HG02852 (cell line): Measurements from ENCODE around the gene BDP1.
A peak's percentile ranks its signal among the peaks of the same experiment; 100 is the strongest.
"Not testable (repeated sequence)": the region's sequence is repeated elsewhere in the genome, so short reads cannot be mapped to it uniquely, and the experiment has no call there.

ENCODE experiments used
- ATAC-seq: cut with Tn5 transposase; IDR thresholded peaks from one replicate; pipeline ENCODE4 v1.9.1; 2021; ENCODE audit warnings: mild to moderate bottlenecking, moderate library complexity; ENCODE audit not compliant: unreplicated experiment

BDP1 gene

DNA sequence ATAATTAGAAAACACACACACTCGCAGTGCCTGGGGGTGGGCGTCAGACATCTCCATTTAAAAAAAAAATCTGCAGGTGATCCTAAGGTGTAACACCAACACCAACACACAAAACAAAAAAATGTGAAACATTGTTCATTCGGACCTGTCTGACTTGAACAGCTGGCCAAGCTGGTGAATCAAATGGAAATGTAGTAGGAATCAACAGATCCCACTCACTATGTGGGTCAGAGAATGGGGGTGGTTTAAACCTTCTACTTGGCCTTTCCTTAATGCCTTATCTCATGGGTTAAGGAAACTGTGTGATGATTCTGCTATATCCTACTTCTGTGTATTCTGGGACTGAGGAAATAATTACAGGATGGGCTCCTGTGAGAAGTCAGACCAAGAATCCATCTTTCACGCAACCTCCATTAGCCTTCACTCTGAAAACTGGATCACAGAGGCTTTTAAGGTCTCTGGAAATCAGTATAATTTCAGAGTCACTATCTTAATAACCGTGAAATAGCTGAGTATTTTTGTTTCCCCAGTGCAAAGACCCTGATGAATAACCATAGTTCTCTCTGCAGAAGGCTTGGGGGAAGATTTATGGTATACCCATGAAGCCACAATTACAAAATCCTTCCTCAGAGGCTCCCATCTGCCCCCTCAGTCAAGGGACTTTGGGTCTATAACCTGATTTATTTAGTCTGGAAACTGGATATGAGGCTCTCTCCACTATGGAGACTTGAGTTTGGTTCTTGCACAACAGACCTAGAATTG, 114.5 kb downstream of the BDP1 start:
- no peak for ATAC-seq

DNA sequence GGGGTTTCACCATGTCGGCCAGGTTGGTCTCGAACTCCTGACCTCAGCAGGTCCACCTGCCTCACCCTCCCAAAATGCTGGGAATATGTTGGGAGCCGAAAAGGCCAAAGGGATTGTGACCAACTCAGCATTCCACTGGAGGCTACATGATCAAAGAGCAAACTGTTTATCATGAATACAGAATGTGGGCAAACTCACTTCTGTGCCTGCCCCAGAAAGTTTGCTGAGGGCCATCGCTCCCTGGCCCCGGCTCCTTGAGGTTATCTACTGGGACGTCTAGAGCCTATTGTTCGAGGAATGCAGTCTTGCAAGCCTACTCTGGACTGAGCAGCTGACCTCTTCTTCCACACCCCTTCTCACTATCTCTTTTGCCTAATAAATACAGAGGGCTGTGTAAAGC, 116.4 kb downstream of the BDP1 start:
- not testable (repeated sequence) for ATAC-seq

DNA sequence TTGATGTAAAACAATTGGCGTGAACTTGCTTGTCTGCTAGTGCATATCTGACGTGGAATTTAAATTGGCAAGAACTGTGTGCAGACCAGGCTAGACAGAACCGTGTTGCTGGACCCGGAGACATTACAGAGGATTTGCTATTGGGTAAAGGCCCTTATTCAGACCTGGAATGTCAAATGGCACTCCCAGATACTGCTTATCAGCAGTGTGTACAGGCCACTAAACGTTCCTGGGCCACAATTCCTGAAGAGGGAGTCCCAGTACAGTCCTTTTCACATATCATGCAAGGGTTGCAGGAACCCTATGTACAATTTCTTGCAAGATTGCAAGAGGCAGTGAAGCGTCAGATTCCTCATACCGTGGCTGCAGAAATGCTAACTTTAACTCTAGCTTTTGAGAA, 118.1 kb downstream of the BDP1 start:
- ATAC-seq = no peak

DNA sequence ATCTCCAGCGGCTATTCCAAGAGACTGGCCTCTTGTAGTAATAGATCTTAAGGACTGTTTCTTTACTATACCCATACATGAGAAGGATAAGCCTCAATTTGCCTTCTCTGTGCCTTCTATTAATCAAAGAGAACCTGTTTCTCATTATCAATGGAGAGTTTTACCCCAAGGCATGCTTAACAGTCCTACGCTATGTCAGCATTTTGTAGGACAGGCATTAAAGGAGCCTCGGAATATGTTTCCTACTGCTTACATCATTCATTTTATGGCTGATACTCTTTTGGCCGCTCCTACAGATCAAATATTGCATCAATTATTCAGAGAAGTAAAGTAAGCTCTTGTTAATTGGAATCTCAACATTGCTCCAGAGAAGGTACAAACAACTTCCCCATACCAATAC, 120.1 kb downstream of the BDP1 start:
- ATAC-seq = not testable (repeated sequence)

DNA sequence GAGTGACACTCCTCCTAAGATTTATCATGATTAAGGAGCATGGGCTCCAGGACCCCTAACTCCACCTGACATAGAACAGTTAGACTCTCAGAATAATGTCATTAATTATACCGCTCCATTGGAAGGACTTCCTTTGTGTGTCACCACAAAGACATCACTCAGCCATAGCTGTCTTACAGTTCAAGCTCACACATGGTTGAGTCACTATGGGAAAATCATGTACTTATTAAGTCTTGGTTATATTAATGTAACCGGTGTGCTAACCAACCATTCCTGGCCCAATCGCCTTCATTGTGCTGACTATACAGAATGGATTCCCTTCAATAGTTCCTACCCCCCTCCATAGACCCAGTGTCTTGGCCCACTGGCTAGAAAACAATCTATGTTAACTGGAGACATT, 120.8 kb downstream of the BDP1 start:
- ATAC-seq = no peak

DNA sequence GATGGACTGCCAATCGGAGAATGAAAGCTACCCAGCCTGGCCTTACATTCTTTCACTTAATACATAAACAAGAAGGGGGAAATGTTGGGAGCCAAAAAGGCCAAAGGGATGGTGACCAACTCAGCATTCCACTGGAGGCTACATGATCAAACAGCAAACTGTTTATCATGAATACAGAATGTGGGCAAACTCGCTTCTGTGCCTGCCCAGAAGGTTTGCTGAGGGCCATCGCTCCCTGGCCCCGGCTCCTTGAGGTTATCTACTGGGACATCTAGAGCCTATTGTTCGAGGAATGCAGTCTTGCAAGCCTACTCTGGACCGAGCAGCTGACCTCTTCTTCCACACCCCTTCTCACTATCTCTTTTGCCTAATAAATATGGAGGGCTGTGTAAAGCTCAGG, 122.4 kb downstream of the BDP1 start:
- not testable (repeated sequence) for ATAC-seq

DNA sequence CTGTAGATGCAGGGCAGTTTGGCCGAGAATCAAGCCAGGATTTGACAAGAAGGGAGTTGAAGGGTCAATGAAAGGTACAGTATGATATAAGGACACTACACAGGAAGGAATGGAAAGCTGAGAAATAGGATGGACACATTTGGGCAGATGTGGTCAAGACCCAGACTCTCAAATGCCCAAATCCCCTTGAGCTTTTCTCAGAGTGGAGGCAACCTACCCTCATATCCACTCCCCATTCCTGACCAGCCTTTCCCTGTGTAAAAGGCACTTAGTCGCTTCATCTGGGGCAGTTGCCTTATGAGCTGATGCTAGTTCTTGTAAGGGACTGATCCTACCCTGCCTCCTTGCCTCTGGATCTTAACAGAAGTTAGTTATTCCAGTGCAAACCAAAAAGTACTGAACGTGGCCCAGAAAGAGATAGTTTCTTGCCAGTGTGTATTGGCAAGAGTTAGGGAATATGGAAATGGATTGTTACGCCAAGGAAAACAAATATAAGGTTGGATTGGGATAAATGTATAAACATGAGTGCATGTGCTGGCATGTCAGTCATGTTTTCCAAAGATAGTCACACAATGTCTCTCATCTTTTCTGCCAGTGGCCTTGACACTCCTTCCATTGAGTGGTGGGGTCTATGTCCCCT, 127.6 kb downstream of the BDP1 start:
- no peak for ATAC-seq

DNA sequence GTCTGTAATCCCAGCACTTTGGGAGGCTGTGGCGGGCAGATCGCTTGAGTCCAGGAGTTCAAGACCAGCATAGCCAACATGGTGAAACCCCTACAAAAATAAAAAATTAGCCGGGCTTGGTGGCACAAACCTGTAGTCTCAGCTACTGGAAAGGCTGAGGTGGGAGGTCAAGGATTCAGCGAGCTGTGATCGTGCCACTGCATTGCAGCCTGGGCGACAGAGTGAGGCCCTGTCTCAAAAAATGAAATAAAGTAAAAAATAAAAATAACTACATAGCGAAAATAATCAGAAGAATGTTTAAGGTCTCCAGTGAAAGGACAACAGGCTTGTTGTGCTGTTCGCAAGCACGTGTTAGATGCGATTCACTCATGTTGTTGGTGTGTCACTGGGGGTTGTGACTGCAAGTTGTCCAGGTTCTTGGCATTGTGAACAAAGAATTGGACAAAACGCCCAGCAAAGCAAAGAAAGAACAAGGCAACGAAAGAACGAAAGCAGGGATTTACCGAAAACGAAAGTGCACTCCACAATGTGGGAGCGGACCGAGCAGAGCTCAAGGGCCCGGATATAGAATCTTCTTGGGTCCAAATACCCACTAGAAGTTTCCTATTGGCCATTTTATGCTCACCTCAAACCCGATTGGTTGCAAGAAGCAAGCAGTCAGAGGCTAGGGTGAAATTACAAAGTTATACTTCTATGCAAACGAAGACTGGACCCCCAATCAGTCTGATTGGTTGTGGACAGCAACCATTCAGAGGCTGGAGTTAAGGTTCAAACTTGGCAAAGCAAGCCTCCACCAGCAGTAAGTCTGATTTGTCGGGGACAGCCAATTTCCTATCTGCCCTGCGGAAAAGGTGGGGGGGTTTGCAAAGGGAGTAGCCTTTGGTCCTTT, 130.8 kb downstream of the BDP1 start:
- peak; percentile 0 for ATAC-seq

DNA sequence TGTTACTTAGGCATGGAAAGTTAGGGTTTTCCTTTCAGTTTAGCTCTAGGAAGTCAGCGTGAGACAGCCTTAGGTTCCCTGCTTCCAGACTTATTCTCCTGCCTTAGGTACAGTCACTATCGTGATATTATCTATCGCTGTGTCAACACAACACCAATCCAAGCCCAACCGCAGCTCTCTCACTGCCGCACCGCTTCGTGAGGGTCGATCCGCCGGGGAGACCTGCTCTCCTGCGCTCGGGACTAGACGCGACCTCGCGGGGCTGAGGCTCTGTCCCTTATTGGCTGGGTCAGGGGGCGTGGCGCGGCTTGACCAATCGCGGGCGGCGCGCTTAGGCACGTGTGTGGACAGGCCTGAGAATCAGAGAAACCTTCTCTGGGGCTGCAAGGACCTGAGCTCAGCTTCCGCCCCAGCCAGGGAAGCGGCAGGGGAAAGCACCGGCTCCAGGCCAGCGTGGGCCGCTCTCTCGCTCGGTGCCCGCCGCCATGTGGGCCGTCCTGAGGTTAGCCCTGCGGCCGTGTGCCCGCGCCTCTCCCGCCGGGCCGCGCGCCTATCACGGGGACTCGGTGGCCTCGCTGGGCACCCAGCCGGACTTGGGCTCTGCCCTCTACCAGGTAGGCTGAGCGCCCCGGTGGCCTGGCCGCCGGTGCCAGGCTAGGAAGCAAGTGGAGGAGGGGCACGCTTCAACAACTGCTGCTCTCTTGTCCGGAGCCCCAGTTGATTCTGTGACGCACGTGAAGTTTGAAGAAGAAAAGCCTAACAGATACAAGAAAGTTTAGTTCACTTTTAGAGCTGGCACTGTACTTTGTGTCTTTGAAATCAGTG, 131.7 kb downstream of the BDP1 start, which contains the start of gene MCCC2:
Gene MCCC2, plus strand, starts transcription at position 400 of the 825 bp plus-strand sequence. Its CDS starts 86 bp downstream, at position 486.
- peak; percentile 99 for ATAC-seq

DNA sequence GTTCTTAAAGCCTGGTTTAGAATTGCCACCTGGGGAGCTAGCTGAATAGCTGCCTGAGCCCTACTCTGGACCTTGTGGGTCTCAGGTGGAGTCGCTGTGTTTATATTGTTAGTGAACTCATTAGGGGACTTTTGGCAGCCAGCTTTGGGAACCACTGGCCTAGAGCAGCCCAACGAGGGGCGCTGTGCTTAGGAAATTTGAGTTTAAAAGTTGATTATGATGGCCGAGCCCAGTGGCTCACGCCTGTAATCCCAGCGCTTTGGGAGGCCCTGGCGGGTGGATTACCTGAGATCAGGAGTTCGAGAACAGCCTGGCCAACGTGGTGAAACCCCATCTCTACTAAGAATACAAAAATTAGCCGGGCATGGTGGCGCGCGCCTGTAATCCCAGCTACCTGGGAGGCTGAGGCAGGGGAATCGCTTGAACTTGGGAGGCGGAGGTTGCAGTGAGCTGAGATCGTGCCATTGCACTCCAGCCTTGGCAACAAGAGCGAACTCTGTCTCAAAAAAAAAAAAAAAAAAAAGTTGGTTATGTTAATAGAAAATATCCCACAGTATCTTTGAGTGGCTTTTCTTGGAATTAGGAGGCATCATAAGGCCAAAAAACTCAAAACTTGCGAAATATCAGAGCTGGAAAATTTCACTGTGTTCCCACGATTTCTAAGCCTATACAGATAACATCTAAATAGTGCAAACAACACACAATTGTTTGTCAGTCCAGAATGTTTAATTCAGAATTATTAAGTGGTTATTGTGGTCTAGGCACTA, 132.5 kb downstream of the BDP1 start:
- ATAC-seq = peak; percentile 7

DNA sequence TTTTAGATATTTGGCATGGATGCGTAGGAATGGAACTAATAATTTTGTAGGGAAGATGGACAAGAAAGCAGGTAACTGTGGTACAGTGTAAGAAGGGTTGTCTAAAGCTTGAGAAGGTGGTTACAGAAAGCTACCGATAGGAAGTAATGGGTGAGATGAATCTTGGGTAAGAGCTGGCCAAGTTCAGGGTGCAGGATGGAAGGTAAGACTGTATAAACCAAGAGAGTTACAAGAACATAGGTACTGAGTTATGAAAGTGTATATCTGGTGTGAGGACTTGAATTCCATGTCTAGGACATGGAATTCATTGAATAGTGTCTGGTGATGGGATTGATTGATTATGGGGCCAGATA, 133.1 kb downstream of the BDP1 start:
- no peak for ATAC-seq

DNA sequence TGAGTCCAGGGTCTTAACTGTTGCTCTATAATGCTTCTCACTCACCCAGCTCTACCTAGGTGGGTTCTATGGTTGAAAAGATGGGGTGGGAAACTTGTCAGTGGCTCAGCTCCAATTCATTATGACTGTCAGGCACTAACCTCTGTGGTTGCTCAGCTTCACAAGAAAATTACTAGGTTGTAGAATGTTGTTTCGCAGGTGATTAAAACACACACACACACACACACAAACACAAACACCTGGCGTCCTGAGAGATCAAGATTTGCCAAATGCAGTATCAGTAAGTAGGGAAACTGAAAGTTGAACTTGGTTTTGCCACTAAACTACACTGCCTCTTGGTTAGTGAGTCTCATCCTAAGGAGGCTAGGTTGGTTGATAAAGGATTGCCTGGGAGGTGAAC, 134.5 kb downstream of the BDP1 start:
- ATAC-seq = no peak

DNA sequence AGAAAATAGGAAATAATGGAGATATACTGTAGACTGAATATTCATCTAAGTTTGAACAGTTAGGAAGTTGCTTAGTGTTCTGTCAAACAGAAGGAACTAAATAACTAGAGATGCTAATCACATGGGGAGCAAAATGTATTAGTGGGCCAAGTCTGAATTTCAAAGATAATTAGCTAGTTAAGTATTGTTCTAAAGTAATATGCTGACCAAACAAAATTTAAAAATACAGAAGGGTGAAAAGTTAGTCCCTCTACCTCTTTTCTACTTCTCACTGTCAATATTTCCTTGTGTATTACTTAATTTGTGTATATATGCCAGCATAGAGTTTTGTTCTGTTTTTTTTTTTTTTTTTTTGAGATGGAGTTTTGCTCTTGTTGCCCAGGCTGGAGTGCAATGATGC, 135.6 kb downstream of the BDP1 start:
- no peak for ATAC-seq

DNA sequence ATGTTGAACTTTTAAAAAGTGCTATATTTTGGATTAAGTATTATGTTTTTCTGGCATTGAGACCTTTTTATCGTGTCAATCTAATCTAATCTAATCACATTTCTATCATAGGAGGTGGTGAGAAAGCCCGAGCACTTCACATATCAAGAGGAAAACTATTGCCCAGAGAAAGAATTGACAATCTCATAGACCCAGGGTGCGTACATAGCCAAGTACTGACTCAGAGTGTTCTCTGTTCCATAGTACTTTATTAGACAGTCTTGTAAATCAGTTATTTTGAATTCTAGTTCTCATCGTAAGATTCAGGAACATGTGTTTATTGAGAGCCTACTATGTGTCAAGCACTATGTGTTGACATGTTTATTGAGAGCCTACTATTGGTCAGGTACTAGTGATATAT, 140.7 kb downstream of the BDP1 start:
- ATAC-seq = no peak

DNA sequence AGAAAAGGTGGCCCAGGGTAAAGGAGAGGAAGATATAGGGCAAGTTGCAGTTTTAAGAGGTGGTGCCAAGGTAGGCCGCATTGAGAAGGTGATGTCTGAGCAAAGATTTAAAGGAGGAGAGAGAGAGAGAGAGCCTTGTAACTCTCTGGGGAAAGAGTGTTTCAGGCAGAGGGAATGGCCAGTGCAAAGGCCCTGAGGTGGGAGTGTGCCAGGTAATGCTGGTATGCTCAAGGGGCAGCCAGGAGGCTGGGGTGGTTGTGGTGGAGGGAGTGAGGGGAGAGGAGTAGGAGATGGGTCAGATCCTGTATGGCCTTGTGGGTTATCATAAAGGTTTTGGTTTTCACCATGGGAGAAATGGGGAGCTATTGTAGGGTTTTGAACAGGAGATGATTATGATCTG, 141.6 kb downstream of the BDP1 start:
- no peak for ATAC-seq

DNA sequence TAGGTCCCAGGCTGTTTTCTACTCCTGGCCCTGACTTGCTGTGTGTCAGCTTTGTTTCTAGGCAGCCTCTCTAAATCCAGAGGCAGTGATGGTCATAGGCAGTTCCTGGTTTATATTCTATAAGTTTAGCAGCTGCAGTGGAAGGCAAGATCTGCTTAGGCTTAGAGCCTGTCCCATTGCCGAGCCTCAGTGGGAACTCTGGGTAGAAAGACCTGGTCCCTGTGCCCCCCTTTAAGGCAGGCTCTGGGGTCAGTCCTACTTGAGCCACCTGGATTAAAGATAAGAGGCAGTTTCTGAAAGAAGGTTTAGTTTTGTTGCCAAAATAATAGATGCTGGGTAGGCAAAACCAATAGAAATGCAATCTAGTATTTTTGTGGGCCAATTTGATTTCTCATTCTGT, 145.3 kb downstream of the BDP1 start:
- ATAC-seq = no peak

DNA sequence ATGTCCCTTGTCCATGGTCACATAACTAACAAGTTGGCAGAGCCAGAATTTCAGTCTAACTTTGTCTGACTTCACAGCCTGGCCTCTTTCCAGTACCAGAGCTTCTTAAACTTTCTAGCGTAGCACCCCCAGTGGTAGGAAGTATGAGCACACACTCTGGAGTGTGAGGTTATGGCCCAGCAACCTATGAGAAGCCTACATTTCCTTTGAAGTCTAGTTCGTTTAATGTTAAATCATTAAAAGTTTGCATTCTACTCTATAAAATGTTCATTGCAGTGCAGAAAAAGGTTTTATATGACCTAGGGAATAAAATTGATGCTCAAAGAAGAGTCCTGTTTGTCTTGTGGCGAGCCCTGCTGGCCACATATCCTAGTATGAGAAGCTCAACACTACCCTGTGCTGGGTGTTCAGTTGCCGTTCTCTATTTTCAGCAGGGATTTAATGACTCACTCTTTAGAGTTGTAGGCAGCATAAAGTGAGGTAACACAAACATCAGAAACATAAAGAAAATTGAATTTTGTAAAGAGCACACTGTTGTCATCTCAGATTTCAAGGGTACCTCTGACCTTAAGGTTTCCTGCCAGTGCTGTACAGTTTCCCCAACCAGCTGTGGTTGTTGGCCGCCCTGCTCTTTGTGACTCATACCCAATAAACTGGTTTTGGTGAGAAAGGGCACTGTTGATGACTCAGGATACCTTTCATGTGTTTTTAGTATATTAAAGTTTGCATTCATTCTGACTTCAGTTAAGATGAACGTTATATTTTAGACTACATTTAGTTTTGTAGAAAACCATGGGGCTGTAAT, 146.0 kb downstream of the BDP1 start:
- peak; percentile 95 for ATAC-seq

DNA sequence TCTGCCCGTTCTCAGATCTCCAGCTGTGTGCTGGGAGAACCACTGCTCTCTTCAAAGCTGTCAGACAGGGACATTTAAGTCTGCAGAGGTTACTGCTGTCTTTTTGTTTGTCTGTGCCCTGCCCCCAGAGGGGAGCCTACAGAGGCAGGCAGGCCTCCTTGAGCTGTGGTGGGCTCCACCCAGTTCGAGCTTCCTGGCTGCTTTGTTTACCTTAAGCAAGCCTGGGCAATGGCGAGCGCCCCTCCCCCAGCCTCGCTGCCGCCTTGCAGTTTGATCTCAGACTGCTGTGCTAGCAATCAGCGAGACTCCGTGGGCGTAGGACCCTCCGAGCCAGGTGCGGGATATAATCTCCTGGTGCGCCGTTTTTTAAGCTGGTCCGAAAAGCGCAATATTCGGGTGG, 154.5 kb downstream of the BDP1 start:
- ATAC-seq = not testable (repeated sequence)

DNA sequence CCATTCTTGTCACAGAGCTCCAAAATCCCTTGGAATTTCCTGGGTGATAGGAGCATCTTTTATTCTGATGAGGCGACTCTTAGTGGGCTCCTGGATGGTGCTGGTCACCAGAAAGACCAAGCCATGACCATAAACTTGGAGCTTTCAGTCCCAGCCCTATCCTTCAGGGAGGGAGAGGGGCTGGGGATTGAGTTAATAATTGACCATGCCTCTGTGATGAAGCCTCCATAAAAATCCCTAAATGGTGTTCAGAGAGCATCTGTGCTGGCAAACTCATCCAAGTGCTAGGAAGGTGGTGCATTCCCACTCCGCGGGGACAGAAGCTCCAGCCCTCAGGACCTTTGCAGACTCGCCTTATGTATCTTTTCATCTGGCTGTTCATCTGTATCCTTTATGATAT, 160.4 kb downstream of the BDP1 start:
- ATAC-seq = no peak
